ENCODE data around the gene SRGAP1. TPM values are rescaled to one million over a fixed set of nuclear protein-coding genes. Genes with fewer than 3 reads are reported as not detected.

SRGAP1 gene
- total RNA-seq, 6 donors from 2014 or later = 4.7 to 36.7 (median 14.0) TPM

GRCh38 chr12:64184216-64184615 lies 339.7 kb downstream of the SRGAP1 start:
- 77 to 86% methylated on average over 1 of the region's 1 CpG for WGBS, 2 donors
- no peak for ATAC-seq (ENCODE audit: low FRiP score in 2 of 2)

GRCh38 chr12:64186789-64187188 lies 342.3 kb downstream of the SRGAP1 start:
- DNase-seq (no peak), ATAC-seq (ENCODE audit: low FRiP score in 2 of 2) (no peak)
- Histone ChIP-seq H3K36me3 (no peaks in the 10 kb centered on the region), H3K9me3 (no peaks in the 10 kb centered on the region), H3K27me3 (no peaks in the 10 kb centered on the region), H3K27ac (no peak overlapping the region), H3K4me1 (peaks cover 0 to 4% (median 0%) of the 10 kb centered on the region in 4 donors), H3K4me3 (no peak overlapping the region)
- 77 to 78% methylated on average over 2 of the region's 2 CpGs for WGBS, 2 donors
- TF ChIP-seq EP300 (IDR thresholded peaks at IDR 0.05) (no peak), CTCF (IDR thresholded peaks at IDR 0.05) (no peak), POLR2AphosphoS5 (IDR thresholded peaks at IDR 0.05) (no peak), POLR2A (IDR thresholded peaks at IDR 0.05) (no peak)

More at GRCh38 chr12:64184216-64184615, 339.7 kb downstream of the SRGAP1 start:
- TF ChIP-seq CTCF (IDR thresholded peaks at IDR 0.05) = no peak
- Histone ChIP-seq H3K9me3 (no peaks in the 10 kb centered on the region), H3K4me3 (no peak overlapping the region), H3K36me3 (no peaks in the 10 kb centered on the region), H3K27me3 (no peaks in the 10 kb centered on the region), H3K4me1 (peaks cover 8 to 15% (median 10%) of the 10 kb centered on the region in 4 donors), H3K27ac (no peak overlapping the region)
- no peak for DNase-seq

- WGBS, 2 donors = 56 to 73% methylated on average over 3 of the region's 3 CpGs
- H3K27me3 ChIP-seq = no peaks in the 10 kb centered on the region
- H3K4me1 ChIP-seq = peaks cover 0 to 4% (median 0%) of the 10 kb centered on the region in 4 donors
- no peak for TF ChIP-seq POLR2A (IDR thresholded peaks at IDR 0.05)
- no peak for TF ChIP-seq EP300 (IDR thresholded peaks at IDR 0.05)
- no peak for TF ChIP-seq CTCF (IDR thresholded peaks at IDR 0.05)
- no peak for TF ChIP-seq POLR2AphosphoS5 (IDR thresholded peaks at IDR 0.05)
- H3K36me3 ChIP-seq = no peaks in the 10 kb centered on the region
- H3K4me3 ChIP-seq = no peak overlapping the region
- H3K27ac ChIP-seq = no peak overlapping the region
- H3K9me3 ChIP-seq = no peaks in the 10 kb centered on the region
- DNase-seq (no peak), ATAC-seq (ENCODE audit: low FRiP score in 2 of 2) (no peak)
Observed at GRCh38 chr12:64187370-64187769, 342.9 kb downstream of the SRGAP1 start.

GRCh38 chr12:64187794-64188193 lies 343.3 kb downstream of the SRGAP1 start:
- Histone ChIP-seq H3K27me3 (no peaks in the 10 kb centered on the region), H3K4me3 (no peak overlapping the region), H3K4me1 (peaks cover 0 to 4% (median 0%) of the 10 kb centered on the region in 4 donors), H3K36me3 (no peaks in the 10 kb centered on the region), H3K9me3 (no peaks in the 10 kb centered on the region), H3K27ac (no peak overlapping the region)
- ATAC-seq (ENCODE audit: low FRiP score in 2 of 2) (no peak), DNase-seq (no peak)
- WGBS, 2 donors = 75 to 89% methylated on average over 2 of the region's 2 CpGs
- no peak for TF ChIP-seq POLR2A (IDR thresholded peaks at IDR 0.05)
- TF ChIP-seq POLR2AphosphoS5 (IDR thresholded peaks at IDR 0.05) = no peak
- no peak for TF ChIP-seq CTCF (IDR thresholded peaks at IDR 0.05)
- TF ChIP-seq EP300 (IDR thresholded peaks at IDR 0.05) = no peak

GRCh38 chr12:64189530-64189929 lies 345.0 kb downstream of the SRGAP1 start:
- Histone ChIP-seq H3K27ac (no peak overlapping the region), H3K9me3 (no peaks in the 10 kb centered on the region), H3K36me3 (peaks cover 0 to 10% (median 2%) of the 10 kb centered on the region in 4 donors), H3K27me3 (no peaks in the 10 kb centered on the region), H3K4me1 (peaks cover 0 to 4% (median 0%) of the 10 kb centered on the region in 4 donors), H3K4me3 (no peak overlapping the region)
- 75 to 83% methylated on average over 1 of the region's 1 CpG for WGBS, 2 donors
- no peak for TF ChIP-seq POLR2A (IDR thresholded peaks at IDR 0.05)
- TF ChIP-seq CTCF (IDR thresholded peaks at IDR 0.05) = no peak
- no peak for TF ChIP-seq POLR2AphosphoS5 (IDR thresholded peaks at IDR 0.05)
- no peak for TF ChIP-seq EP300 (IDR thresholded peaks at IDR 0.05)
- ATAC-seq (ENCODE audit: low FRiP score in 2 of 2) (no peak), DNase-seq (no peak)

All from upper lobe of left lung (tissue), 6 donors.